Mesothelial cell of epicardium (in vitro differentiated cells): ENCODE results near the gene GRAMD1B. TPM values are rescaled to one million over a fixed set of nuclear protein-coding genes. Genes with fewer than 3 reads are reported as not detected.

Source experiments
- DNase-seq, 2 experiments: peaks; one replicate each; pipeline ENCODE4 v3.0.0; 2021; ENCODE audit warnings: low spot score in 2 of 2; ENCODE audit not compliant: unreplicated experiment in 2 of 2
- H3K27ac Mint-ChIP-seq: 2 replicates; pipeline ENCODE4 v1.8.0; 2021; ENCODE audit warnings: mixed read lengths
- H3K27me3 Mint-ChIP-seq: 2 replicates; pipeline ENCODE4 v1.8.0; 2021; ENCODE audit warnings: low read depth, mixed read lengths
- H3K36me3 Mint-ChIP-seq: 2 replicates; pipeline ENCODE4 v1.8.0; 2021; ENCODE audit warnings: mixed read lengths
- H3K4me1 Mint-ChIP-seq: 2 replicates; pipeline ENCODE4 v1.8.0; 2021; ENCODE audit warnings: mixed read lengths
- H3K4me3 Mint-ChIP-seq: 2 replicates; pipeline ENCODE4 v1.8.0; 2021; ENCODE audit warnings: mild to moderate bottlenecking, moderate library complexity, mixed read lengths
- H3K9me3 Mint-ChIP-seq: 2 replicates; pipeline ENCODE4 v1.8.0; 2021; ENCODE audit warnings: mixed read lengths
- total RNA-seq: library from RNA; stranded (reverse); gene quantifications from 3 replicates; pipeline ENCODE4 v1.2.1, GENCODE V29; 2021
- TF ChIP-seq, protein P1 (sequence below): fragments of 200-600 bp; sonication (generic); IDR thresholded peaks from one replicate; pipeline ENCODE4 v1.5.0; 2021; ENCODE audit warnings: antibody characterized with exemption; ENCODE audit not compliant: unreplicated experiment

Gene GRAMD1B
- total RNA-seq, 1 donor from 2014 or later, result 8.4 TPM

DNA sequence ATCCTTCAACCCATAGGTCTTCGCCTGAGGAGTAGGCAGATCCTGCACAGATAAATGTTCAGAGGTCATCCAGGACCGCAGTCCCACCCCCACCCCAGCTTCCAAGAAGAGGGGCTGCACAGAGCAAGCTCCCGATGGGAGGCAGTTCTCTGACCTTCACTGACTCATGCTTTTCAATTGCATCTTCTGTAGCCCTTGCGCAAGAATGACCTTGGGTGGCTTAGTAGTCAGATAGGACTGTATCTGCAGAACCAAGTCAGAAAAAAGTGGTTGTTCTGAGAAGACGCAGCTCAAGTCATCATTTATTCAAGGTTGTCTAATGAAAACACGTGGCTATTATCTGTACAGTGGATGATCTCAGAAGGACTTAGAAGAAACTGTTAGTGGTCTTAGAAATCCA is 16.4 kb upstream of the GRAMD1B start:
- no peak overlapping the region for H3K4me3 Mint-ChIP-seq
- H3K27ac Mint-ChIP-seq, result no peak overlapping the region
- TF ChIP-seq, protein P1, sequence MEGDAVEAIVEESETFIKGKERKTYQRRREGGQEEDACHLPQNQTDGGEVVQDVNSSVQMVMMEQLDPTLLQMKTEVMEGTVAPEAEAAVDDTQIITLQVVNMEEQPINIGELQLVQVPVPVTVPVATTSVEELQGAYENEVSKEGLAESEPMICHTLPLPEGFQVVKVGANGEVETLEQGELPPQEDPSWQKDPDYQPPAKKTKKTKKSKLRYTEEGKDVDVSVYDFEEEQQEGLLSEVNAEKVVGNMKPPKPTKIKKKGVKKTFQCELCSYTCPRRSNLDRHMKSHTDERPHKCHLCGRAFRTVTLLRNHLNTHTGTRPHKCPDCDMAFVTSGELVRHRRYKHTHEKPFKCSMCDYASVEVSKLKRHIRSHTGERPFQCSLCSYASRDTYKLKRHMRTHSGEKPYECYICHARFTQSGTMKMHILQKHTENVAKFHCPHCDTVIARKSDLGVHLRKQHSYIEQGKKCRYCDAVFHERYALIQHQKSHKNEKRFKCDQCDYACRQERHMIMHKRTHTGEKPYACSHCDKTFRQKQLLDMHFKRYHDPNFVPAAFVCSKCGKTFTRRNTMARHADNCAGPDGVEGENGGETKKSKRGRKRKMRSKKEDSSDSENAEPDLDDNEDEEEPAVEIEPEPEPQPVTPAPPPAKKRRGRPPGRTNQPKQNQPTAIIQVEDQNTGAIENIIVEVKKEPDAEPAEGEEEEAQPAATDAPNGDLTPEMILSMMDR, result no peak
- H3K4me1 Mint-ChIP-seq, result no peaks in the 10 kb centered on the region
- peaks cover 26% of the 10 kb centered on the region for H3K27me3 Mint-ChIP-seq
- no peak for DNase-seq
- no peaks in the 10 kb centered on the region for H3K9me3 Mint-ChIP-seq
- no peaks in the 10 kb centered on the region for H3K36me3 Mint-ChIP-seq

DNA sequence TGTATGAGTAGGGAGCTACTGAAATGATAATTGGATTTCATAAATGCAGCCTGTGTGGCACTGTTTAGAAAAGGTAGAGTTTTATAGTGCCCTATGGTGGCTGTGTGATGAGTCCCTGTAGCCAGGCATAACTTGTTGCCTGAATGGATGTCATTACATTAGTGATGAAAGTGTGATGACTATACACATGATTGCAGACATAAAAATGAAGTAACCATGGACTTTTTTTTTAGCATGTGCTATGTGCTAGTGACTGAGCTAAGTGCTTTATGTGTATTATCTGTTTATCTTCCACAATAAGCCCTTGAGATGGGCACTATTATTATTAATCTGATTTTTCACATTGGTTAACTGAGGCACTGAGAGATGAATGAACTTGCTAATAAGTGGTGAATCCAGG is 13.5 kb upstream of the GRAMD1B start:
- Mint-ChIP-seq H3K9me3 (no peaks in the 10 kb centered on the region), H3K4me1 (no peaks in the 10 kb centered on the region), H3K4me3 (no peak overlapping the region), H3K27ac (no peak overlapping the region), H3K36me3 (no peaks in the 10 kb centered on the region), H3K27me3 (peaks cover 28% of the 10 kb centered on the region)
- TF ChIP-seq, protein P1, result no peak
- no peak for DNase-seq

DNA sequence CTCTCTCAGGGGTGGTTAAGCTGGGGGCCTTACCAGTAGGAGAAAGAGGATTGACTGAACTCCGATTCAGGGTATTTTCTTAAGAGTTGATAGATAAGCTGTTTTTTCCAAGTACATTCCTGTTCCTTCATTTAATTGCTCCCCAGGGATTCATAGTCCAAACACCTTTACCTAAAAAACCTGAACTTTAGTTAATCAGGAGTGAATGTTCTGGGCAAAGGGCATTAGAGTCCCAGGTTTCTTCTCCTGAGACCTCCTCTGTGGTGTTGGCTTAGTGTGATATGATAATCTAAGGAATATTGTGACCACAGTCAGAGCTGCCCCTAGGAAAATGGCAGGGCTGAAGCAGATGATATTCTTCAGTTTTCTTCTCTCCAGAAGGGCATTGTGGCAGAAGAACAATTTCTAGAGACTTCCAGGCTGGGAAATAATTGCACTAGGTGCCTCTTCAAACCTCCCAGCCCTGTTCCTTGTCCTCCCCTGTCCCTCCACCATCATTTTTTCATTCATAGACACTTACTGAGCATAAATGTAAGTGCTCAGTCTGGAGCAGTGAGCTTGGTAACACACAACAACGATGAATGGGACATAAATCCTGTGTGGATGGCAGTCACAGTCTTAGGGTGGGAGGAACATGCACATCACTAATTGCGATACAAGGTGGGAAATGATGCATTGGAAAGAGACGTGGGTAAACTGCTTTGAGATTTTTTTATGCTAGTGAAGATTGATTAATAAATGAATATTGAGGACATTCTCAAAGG is 11.5 kb upstream of the GRAMD1B start:
- Mint-ChIP-seq H3K27ac (no peak overlapping the region), H3K9me3 (no peaks in the 10 kb centered on the region), H3K36me3 (no peaks in the 10 kb centered on the region), H3K4me3 (no peak overlapping the region), H3K27me3 (peaks cover 41% of the 10 kb centered on the region), H3K4me1 (no peaks in the 10 kb centered on the region)
- no peak for DNase-seq
- TF ChIP-seq, protein P1, result no peak

DNA sequence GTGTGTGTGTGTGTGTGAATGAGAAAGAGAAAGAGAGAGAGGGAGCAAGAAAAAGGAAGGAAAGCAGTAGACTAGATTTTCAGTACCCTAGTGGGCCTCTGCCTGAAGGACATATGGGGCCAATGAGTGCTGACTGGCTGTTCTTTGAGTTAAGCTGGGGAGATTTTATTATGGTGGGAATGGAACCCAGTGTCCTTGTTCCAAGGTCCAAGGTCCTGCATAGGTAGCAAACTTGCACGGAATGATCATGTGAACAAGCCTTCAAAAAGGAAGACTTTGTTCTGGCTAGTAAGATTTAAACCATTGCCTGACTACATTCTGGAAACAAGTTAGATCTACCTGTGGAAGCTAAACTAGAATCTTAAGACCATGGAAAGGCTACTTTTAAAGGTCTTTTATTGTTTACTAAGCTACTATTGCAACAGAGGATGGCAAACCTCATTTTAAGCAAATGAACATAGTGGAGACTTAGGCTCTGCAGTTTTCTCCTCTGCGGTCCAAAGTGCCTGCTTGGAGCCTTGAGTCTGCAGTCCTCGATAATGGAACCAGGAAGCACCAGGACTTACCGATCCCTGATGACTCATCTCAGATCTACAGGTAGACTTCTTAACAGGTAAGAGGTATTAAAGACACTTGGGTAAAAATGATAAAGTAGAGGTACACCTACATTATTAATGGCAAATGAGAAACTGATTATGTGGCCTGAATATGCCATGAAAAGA is 10.2 kb upstream of the GRAMD1B start:
- no peaks in the 10 kb centered on the region for H3K36me3 Mint-ChIP-seq
- H3K27ac Mint-ChIP-seq, result no peak overlapping the region
- DNase-seq, result no peak
- peaks cover 53% of the 10 kb centered on the region for H3K27me3 Mint-ChIP-seq
- TF ChIP-seq, protein P1, result no peak
- no peaks in the 10 kb centered on the region for H3K4me1 Mint-ChIP-seq
- no peak overlapping the region for H3K4me3 Mint-ChIP-seq
- H3K9me3 Mint-ChIP-seq, result no peaks in the 10 kb centered on the region

DNA sequence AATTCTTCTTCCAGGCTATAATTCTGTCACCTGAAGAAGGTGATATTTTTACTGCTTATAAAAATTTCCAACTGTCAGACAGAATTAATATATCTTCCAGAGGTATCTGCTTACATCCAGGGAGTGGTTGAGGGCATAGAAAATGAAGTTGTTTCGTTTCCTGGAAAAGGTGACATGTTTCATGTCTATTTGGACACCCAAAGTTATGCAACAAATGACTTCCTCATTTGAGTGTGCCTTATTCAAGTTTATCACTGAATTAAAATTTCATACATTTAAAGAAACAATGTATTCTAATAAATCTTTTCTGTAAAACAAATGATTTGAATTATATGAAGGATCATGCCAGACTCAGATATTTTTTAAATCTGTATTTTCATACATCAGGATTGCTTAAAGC is 8.5 kb upstream of the GRAMD1B start:
- no peaks in the 10 kb centered on the region for H3K9me3 Mint-ChIP-seq
- no peak for DNase-seq
- H3K4me1 Mint-ChIP-seq, result no peaks in the 10 kb centered on the region
- H3K27me3 Mint-ChIP-seq, result peaks cover 66% of the 10 kb centered on the region
- no peak overlapping the region for H3K4me3 Mint-ChIP-seq
- H3K27ac Mint-ChIP-seq, result no peak overlapping the region
- TF ChIP-seq, protein P1, result no peak
- no peaks in the 10 kb centered on the region for H3K36me3 Mint-ChIP-seq
